B cell (primary cell): ENCODE measurements around the gene MEA1. TPM values are rescaled to one million over a fixed set of nuclear protein-coding genes. Genes with fewer than 3 reads are reported as not detected.
A peak's percentile ranks its signal among the peaks of the same experiment; 100 is the strongest.

Experiments
- ATAC-seq: fragments of 200-7000 bp; cut with Tn5 transposase; one replicate; pipeline ENCODE4 v1.10.0; 2021; ENCODE audit warnings: low read depth, mild to moderate bottlenecking, moderate number of reproducible peaks, moderate library complexity
- CTCF ChIA-PET: fragments of 350-600 bp; sonication (Branson Sonifier 250); formaldehyde crosslinking; loops from one replicate; lab custom pipeline; 2021; ENCODE audit warnings: antibody characterized with exemption, inconsistent platforms; lab: Charles Lee
- POLR2A ChIA-PET: fragments of 350-600 bp; sonication (Branson Sonifier 250); formaldehyde crosslinking; loops from one replicate; lab custom pipeline; 2021; ENCODE audit warnings: antibody characterized with exemption; lab: Charles Lee
- DNase-seq: peaks from one replicate; pipeline ENCODE4 v3.0.0; 2013
- H2AFZ ChIP-seq: 2 replicates; pipeline ENCODE4 v1.6.1; 2012; ENCODE audit warnings: mild to moderate bottlenecking, low read depth, low read length; ENCODE audit not compliant: insufficient read depth, poor library complexity, severe bottlenecking
- H3K27ac ChIP-seq, 2 donors: 1 replicate in 1 of 2; 2 replicates in 1 of 2; pipeline ENCODE4 v1.5.1; 2012 to 2013; ENCODE audit warnings: low read length in 2 of 2, mild to moderate bottlenecking in 2 of 2, moderate library complexity in 1 of 2
- H3K27me3 ChIP-seq, 4 experiments: fragments of 200-600 bp in 1 of 4; sonication (generic) in 1 of 4; replicated peaks in 1 of 4; 1 replicate in 2 of 4; 2 replicates in 2 of 4; pipeline versions ENCODE4 v1.6.1 to v1.7.0; 2013 to 2016; ENCODE audit warnings: low read length in 3 of 4, mild to moderate bottlenecking in 2 of 4, mixed read lengths in 1 of 4, moderate library complexity in 1 of 4; ENCODE audit not compliant: insufficient read depth in 4 of 4, control insufficient read depth in 3 of 4; ENCODE audit errors: control extremely low read depth in 1 of 4
- H3K36me3 ChIP-seq, 2 experiments: replicated peaks in 1 of 2; 1 replicate in 1 of 2; 2 replicates in 1 of 2; pipeline versions ENCODE4 v1.6.1 to v1.7.1; 2013; ENCODE audit warnings: low read length in 1 of 2; ENCODE audit not compliant: insufficient read depth in 2 of 2, control insufficient read depth in 1 of 2; ENCODE audit errors: control extremely low read depth in 1 of 2, extremely low read depth in 1 of 2
- H3K4me1 ChIP-seq, 2 donors: fragments of 200-600 bp in 1 of 2; sonication (generic) in 1 of 2; 1 replicate in 1 of 2; 2 replicates in 1 of 2; pipeline versions ENCODE4 v1.5.1 to v1.6.1; 2013 to 2017; ENCODE audit warnings: low read length in 2 of 2; ENCODE audit not compliant: control insufficient read depth in 2 of 2, insufficient read depth in 2 of 2
- H3K4me2 ChIP-seq: replicated peaks from 2 replicates; pipeline ENCODE3; 2012; ENCODE audit warnings: mild to moderate bottlenecking, low read depth, low read length; ENCODE audit not compliant: poor library complexity, severe bottlenecking
- H3K4me3 ChIP-seq, 5 experiments: fragments of 200-600 bp in 1 of 5; sonication (generic) in 1 of 5; 1 replicate in 3 of 5; 2 replicates in 2 of 5; pipeline versions ENCODE4 v1.5.1 to v1.7.0; 2011 to 2016; ENCODE audit warnings: low read length in 4 of 5, mild to moderate bottlenecking in 4 of 5, low read depth in 2 of 5, control low read depth in 1 of 5, moderate library complexity in 1 of 5; ENCODE audit not compliant: insufficient read depth in 1 of 5; ENCODE audit errors: control extremely low read depth in 1 of 5, extremely low read depth in 1 of 5
- H3K79me2 ChIP-seq: fragments of 200-600 bp; sonication (generic); one replicate; pipeline ENCODE4 v1.6.0; 2016; ENCODE audit warnings: low read length; ENCODE audit not compliant: control insufficient read depth, insufficient read depth
- H3K9ac ChIP-seq: fragments of 200-600 bp; sonication (generic); 2 replicates; pipeline ENCODE4 v1.6.1; 2017; ENCODE audit warnings: mild to moderate bottlenecking, low read length, moderate library complexity
- H3K9me3 ChIP-seq, 3 donors: one replicate each; pipeline versions ENCODE4 v1.6.1 to v1.7.1; 2013; ENCODE audit warnings: low read length in 2 of 3; ENCODE audit not compliant: control insufficient read depth in 2 of 3, insufficient read depth in 1 of 3; ENCODE audit errors: control extremely low read depth in 1 of 3
- H4K20me1 ChIP-seq: 2 replicates; pipeline ENCODE4 v1.6.0; 2012; ENCODE audit warnings: mild to moderate bottlenecking, low read length; ENCODE audit not compliant: insufficient read depth, control insufficient read depth, poor library complexity, severe bottlenecking
- H3K27ac Mint-ChIP-seq: one replicate; pipeline ENCODE4 v1.8.0; 2021; ENCODE audit warnings: mixed read lengths
- H3K27me3 Mint-ChIP-seq: one replicate; pipeline ENCODE4 v1.8.0; 2021; ENCODE audit warnings: mixed read lengths
- H3K4me1 Mint-ChIP-seq: one replicate; pipeline ENCODE4 v1.8.0; 2021; ENCODE audit warnings: mixed read lengths
- H3K4me3 Mint-ChIP-seq: one replicate; pipeline ENCODE4 v1.8.0; 2021; ENCODE audit warnings: mixed read lengths
- H3K9me3 Mint-ChIP-seq: one replicate; pipeline ENCODE4 v1.8.0; 2022; ENCODE audit warnings: mixed read lengths; ENCODE audit not compliant: insufficient read depth
- CTCF ChIP-seq: fragments of 200-600 bp; IDR thresholded peaks from one replicate; pipeline ENCODE4 v1.8.0; 2022; ENCODE audit warnings: antibody characterized with exemption, mild to moderate bottlenecking
- EZH2 ChIP-seq: IDR thresholded peaks from 2 replicates; pipeline ENCODE4 v1.6.1; 2012; ENCODE audit warnings: borderline replicate concordance, low read depth, mild to moderate bottlenecking, moderate library complexity, low read length; ENCODE audit not compliant: insufficient read depth, poor library complexity, severe bottlenecking
- WGBS: methylation state at CpG from one replicate; pipeline ENCODE4 v1.1.5; 2013; ENCODE audit warnings: missing lambda C conversion rate; ENCODE audit not compliant: insufficient coverage; 5-methylcytosine and 5-hydroxymethylcytosine counted together
- intact Hi-C: fragments of 100-400 bp; cut with micrococcal nuclease; formaldehyde crosslinking; loops from one replicate; pipeline ENCODE4 v1.10.0; 2022
- polyA plus RNA-seq: library from polyadenylated mRNA; depleted of rRNA; stranded (reverse); fragments of >200 nt; gene quantifications from 2 replicates; pipeline ENCODE4 v1.2.3, GENCODE V29; 2012
- total RNA-seq, 2 donors: library from RNA; stranded (reverse); fragments of 120-200 nt in 1 of 2; gene quantifications; 1 replicate in 1 of 2; 2 replicates in 1 of 2; pipeline versions ENCODE4 v1.2.3 to v1.2.4, GENCODE V29; 2013 to 2022

Gene MEA1
- total and polyA plus RNA-seq, 2 donors (not counting 1 experiment from before 2014, with no cell fraction given): 35.7 to 36.7 TPM

GRCh38 chr6:42963855-42964605 is 49.7 kb downstream of the MEA1 start:
- Mint-ChIP-seq H3K27ac (no peak overlapping the region), H3K9me3 (no peaks in the 10 kb centered on the region), H3K4me3 (no peak overlapping the region), H3K4me1 (peaks cover 13% of the 10 kb centered on the region), H3K27me3 (no peaks in the 10 kb centered on the region)
- no peak for DNase-seq
- peaks cover 9 to 16% of the 10 kb centered on the region in 2 donors for H3K4me1 ChIP-seq
- WGBS: over 99% methylated on average over 9 of the region's 9 CpGs
- ChIA-PET POLR2A (no interaction called here), CTCF (interaction anchor here (1.0 to 1.3 kb wide), 2 partner anchors 20 to 179 kb away, joined by 3 to 4 read pairs; partner anchors contain the start of gene PPP2R5D)
- H3K79me2 ChIP-seq: no peaks in the 10 kb centered on the region
- H3K4me2 ChIP-seq: no peak overlapping the region
- no peak overlapping the region for H2AFZ ChIP-seq
- ATAC-seq: peak; percentile 42
- no peaks in the 10 kb centered on the region for H4K20me1 ChIP-seq
- TF ChIP-seq CTCF (no peak), EZH2 (no peak)
- H3K27me3 ChIP-seq: peaks cover 0 to 12% (median 3%) of the 10 kb centered on the region in 4 experiments
- no peak overlapping the region for H3K9ac ChIP-seq
- peaks cover 0 to 44% of the 10 kb centered on the region in 2 experiments for H3K36me3 ChIP-seq
- intact Hi-C loops: loop anchor here (5.0 kb wide), 1 partner anchor 62 kb away; no protein-coding TSS in a partner anchor
- H3K4me3 ChIP-seq: no peak overlapping the region
- H3K27ac ChIP-seq: no peak overlapping the region
- H3K9me3 ChIP-seq: no peaks in the 10 kb centered on the region

DNA sequence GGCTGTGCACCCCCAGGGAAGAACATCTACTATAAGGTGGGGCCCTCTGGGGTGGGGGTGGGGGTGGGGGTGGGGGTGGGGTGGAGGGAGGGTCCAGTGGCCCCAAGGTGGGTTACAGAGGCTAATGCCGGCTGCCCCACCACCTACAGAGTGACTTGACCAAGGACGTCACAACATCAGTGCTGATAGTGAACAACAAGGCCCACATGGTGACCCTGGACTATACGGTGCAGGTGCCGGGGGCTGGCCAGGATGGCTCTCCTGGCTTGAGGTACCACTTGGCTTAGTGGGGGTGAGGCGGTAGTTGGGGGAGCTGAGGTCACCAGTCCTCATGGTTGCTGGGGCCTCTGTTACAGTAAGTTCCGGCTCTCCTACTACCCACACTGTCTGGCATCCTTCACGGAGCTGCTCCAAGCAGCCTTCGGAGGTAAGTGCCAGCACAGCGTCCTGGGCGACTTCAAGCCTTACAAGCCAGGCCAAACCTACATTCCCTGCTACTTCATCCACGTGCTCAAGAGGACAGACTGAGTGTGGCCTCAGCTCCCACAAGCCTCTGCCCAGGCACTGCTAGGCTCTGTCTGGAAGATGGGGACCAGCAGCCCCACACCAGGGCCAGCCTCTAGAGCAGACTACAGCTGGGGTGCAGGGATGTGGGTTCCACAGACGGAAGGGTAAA is 50.4 kb downstream of the MEA1 start:
- Mint-ChIP-seq H3K4me3 (no peak overlapping the region), H3K9me3 (no peaks in the 10 kb centered on the region), H3K27me3 (no peaks in the 10 kb centered on the region), H3K27ac (no peak overlapping the region), H3K4me1 (peaks cover 13% of the 10 kb centered on the region)
- Histone ChIP-seq H3K4me2 (no peak overlapping the region), H2AFZ (no peak overlapping the region), H3K9me3 (no peaks in the 10 kb centered on the region), H4K20me1 (no peaks in the 10 kb centered on the region), H3K4me1 (peaks cover 9 to 16% of the 10 kb centered on the region in 2 donors), H3K9ac (no peak overlapping the region), H3K27me3 (peaks cover 0 to 12% (median 3%) of the 10 kb centered on the region in 4 experiments), H3K4me3 (no peak overlapping the region), H3K79me2 (no peaks in the 10 kb centered on the region), H3K36me3 (peaks cover 0 to 37% of the 10 kb centered on the region in 2 experiments), H3K27ac (no peak overlapping the region)
- DNase-seq (no peak), ATAC-seq (no peak)
- ChIA-PET CTCF (no interaction called here), POLR2A (no interaction called here)
- no peak for TF ChIP-seq EZH2
- TF ChIP-seq CTCF: no peak
- WGBS: 98% methylated on average over 8 of the region's 12 CpGs
- intact Hi-C loops: loop anchor here (5.0 kb wide), 1 partner anchor 61 kb away; no protein-coding TSS in a partner anchor
